GM12878 (cell line): Measurements from ENCODE around the gene RDH5.

ENCODE experiments used
- GABPA ChIP-seq: IDR thresholded peaks from 2 replicates; pipeline ENCODE4 v1.6.1; 2014; ENCODE audit warnings: antibody characterized with exemption, low read depth, mild to moderate bottlenecking, inconsistent platforms
- NFIC ChIP-seq: IDR thresholded peaks from 2 replicates; pipeline ENCODE4 v1.6.1; 2012; ENCODE audit warnings: low read depth, mild to moderate bottlenecking, inconsistent platforms, low read length, moderate library complexity
- NFYB ChIP-seq: IDR thresholded peaks from 2 replicates; pipeline ENCODE4 v1.6.1; 2011; ENCODE audit warnings: low read depth, mild to moderate bottlenecking, low read length, improper control_type of control experiment, moderate library complexity; ENCODE audit not compliant: insufficient read depth
- POLR2A ChIP-seq: IDR thresholded peaks from 2 replicates; pipeline ENCODE4 v1.6.1; 2011; ENCODE audit warnings: low read depth, mild to moderate bottlenecking, low read length
- POLR2AphosphoS5 ChIP-seq: IDR thresholded peaks from 2 replicates; pipeline ENCODE4 v1.6.1; 2011; ENCODE audit warnings: mild to moderate bottlenecking, low read length, inconsistent platforms
- RB1 ChIP-seq: fragments of 450-650 bp; formaldehyde crosslinking; IDR thresholded peaks from 2 replicates; pipeline ENCODE4 v1.6.1; 2017; ENCODE audit warnings: mild to moderate bottlenecking, borderline replicate concordance
- RCOR1 ChIP-seq: conservative IDR thresholded peaks from 2 replicates; pipeline ENCODE4 v1.6.1; 2012; ENCODE audit warnings: low read depth, low read length, improper control_type of control experiment
- TF ChIP-seq, protein P1 (sequence below), 3 experiments: IDR thresholded peaks in 2 of 3; conservative IDR thresholded peaks in 1 of 3; 2 replicates each; pipeline ENCODE4 v1.5.1; 2011; ENCODE audit warnings: low read depth in 3 of 3, low read length in 3 of 3, mild to moderate bottlenecking in 3 of 3, control low read depth in 2 of 3, moderate library complexity in 2 of 3, inconsistent platforms in 1 of 3, mixed read lengths in 1 of 3; ENCODE audit not compliant: control insufficient read depth in 2 of 3, insufficient read depth in 1 of 3; ENCODE audit errors: extremely low read depth in 1 of 3

DNA sequence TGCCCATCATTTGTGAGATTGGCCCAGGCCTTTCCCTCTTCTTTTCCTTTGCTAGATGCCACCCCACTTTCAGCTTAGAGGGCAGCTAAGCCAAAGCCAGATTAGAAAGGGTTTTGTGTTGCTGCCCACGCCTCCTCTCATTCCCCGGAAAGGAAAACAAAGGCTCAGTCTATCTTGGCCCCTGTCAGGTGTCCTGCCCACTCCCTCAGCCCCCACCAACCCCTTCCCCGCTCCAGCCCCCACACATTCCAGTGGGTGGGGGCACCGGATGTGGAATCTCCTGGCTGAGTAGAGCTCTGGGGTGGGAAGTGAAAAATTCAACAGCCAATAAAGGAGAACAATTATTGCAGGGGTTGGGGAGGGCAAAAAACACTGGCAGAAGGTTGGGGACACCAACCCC lies 2.2 kb upstream of the RDH5 start:
- TF ChIP-seq POLR2AphosphoS5 (no peak), RB1 (no peak), NFYB (no peak), POLR2A (no peak), GABPA (no peak), NFIC (peak; percentile 13; the same call in 1 of the 2 replicates), RCOR1 (no peak)
- TF ChIP-seq, protein P1, sequence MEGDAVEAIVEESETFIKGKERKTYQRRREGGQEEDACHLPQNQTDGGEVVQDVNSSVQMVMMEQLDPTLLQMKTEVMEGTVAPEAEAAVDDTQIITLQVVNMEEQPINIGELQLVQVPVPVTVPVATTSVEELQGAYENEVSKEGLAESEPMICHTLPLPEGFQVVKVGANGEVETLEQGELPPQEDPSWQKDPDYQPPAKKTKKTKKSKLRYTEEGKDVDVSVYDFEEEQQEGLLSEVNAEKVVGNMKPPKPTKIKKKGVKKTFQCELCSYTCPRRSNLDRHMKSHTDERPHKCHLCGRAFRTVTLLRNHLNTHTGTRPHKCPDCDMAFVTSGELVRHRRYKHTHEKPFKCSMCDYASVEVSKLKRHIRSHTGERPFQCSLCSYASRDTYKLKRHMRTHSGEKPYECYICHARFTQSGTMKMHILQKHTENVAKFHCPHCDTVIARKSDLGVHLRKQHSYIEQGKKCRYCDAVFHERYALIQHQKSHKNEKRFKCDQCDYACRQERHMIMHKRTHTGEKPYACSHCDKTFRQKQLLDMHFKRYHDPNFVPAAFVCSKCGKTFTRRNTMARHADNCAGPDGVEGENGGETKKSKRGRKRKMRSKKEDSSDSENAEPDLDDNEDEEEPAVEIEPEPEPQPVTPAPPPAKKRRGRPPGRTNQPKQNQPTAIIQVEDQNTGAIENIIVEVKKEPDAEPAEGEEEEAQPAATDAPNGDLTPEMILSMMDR (IDR thresholded peaks at IDR 0.05 in 2 of 3, conservative IDR thresholded peaks at IDR 0.05 in 1 of 3; ENCODE audit: control insufficient read depth in 2 of 3, extremely low read depth in 1 of 3, insufficient read depth in 1 of 3, low read depth in 3 of 3, low read length in 3 of 3), result no peak
